A673 (cell line): ENCODE data around the gene GZMM. TPM values are rescaled to one million over a fixed set of nuclear protein-coding genes. Genes with fewer than 3 reads are reported as not detected.

Experiments
- BruUV-seq: library from RNA; stranded (reverse); fragments of 400-500 nt; replicated peaks from 2 replicates; lab custom pipeline; 2021; lab: Mats Ljungman, UMichigan
- CTCF ChIA-PET: fragments of 300-600 bp; sonication (Branson Sonifier 250); formaldehyde crosslinking; loops from one replicate; lab custom pipeline; 2022; ENCODE audit warnings: antibody characterized with exemption; lab: Charles Lee
- POLR2A ChIA-PET: fragments of 300-600 bp; sonication (Branson Sonifier 250); formaldehyde crosslinking; loops from one replicate; lab custom pipeline; 2022; ENCODE audit warnings: antibody characterized with exemption; ENCODE audit not compliant: low non-redundant PET; lab: Charles Lee
- DNase-seq: peaks from one replicate; pipeline ENCODE4 v3.0.0-alpha.2; 2015; ENCODE audit warnings: low spot score
- H3K27ac ChIP-seq: fragments of 200-600 bp; sonication (generic); 2 replicates; pipeline ENCODE4 v1.5.1; 2016; ENCODE audit warnings: mixed run types, low read depth, mild to moderate bottlenecking, mixed read lengths, antibody characterized with exemption, low read length; ENCODE audit not compliant: poor library complexity, severe bottlenecking
- H3K27me3 ChIP-seq: fragments of 200-600 bp; sonication (generic); replicated peaks from 2 replicates; pipeline ENCODE4 v1.6.1; 2017; ENCODE audit warnings: mixed run types, low read depth, mild to moderate bottlenecking, mixed read lengths, antibody characterized with exemption, low read length; ENCODE audit not compliant: insufficient read depth, poor library complexity
- H3K36me3 ChIP-seq: fragments of 200-600 bp; sonication (generic); 2 replicates; pipeline ENCODE4 v1.6.1; 2016; ENCODE audit warnings: mixed run types, mild to moderate bottlenecking, mixed read lengths, antibody characterized with exemption, low read length; ENCODE audit not compliant: insufficient read depth, poor library complexity, severe bottlenecking
- H3K4me1 ChIP-seq: fragments of 200-600 bp; sonication (generic); 2 replicates; pipeline ENCODE4 v1.6.1; 2017; ENCODE audit warnings: mixed run types, mild to moderate bottlenecking, mixed read lengths, antibody characterized with exemption, low read length; ENCODE audit not compliant: insufficient read depth, poor library complexity, severe bottlenecking
- H3K4me3 ChIP-seq: fragments of 200-600 bp; sonication (generic); 2 replicates; pipeline ENCODE4 v1.5.1; 2016; ENCODE audit warnings: low read depth, mixed run types, mild to moderate bottlenecking, mixed read lengths, low read length; ENCODE audit not compliant: poor library complexity, severe bottlenecking
- H3K9me3 ChIP-seq: fragments of 200-600 bp; sonication (generic); 2 replicates; pipeline ENCODE4 v1.6.1; 2016; ENCODE audit warnings: mixed run types, low read depth, mild to moderate bottlenecking, mixed read lengths, antibody characterized with exemption, low read length; ENCODE audit not compliant: poor library complexity, severe bottlenecking
- EZH2 ChIP-seq: fragments of 200-600 bp; sonication (generic); IDR thresholded peaks from 2 replicates; pipeline ENCODE4 v1.6.1; 2017; ENCODE audit warnings: borderline replicate concordance, low read depth, mild to moderate bottlenecking, mixed read lengths, antibody characterized with exemption, low read length; ENCODE audit not compliant: poor library complexity, severe bottlenecking
- intact Hi-C: fragments of 100-400 bp; cut with micrococcal nuclease; formaldehyde crosslinking; loops from one replicate; pipeline ENCODE4 v1.10.0; 2022; ENCODE audit not compliant: unreplicated experiment
- total RNA-seq: library from RNA; stranded (reverse); gene quantifications from 2 replicates; pipeline ENCODE4 v1.2.3, GENCODE V29; 2021
- TF ChIP-seq, protein P1 (sequence below): fragments of 300-800, 200-600 bp; sonication (generic); conservative IDR thresholded peaks from 2 replicates; pipeline ENCODE4 v1.5.1; 2017; ENCODE audit warnings: low read depth, mild to moderate bottlenecking, antibody characterized with exemption, low read length, moderate library complexity, mixed read lengths

GZMM gene
- total RNA-seq, 1 experiment from 2014 or later = 2.5 TPM

DNA sequence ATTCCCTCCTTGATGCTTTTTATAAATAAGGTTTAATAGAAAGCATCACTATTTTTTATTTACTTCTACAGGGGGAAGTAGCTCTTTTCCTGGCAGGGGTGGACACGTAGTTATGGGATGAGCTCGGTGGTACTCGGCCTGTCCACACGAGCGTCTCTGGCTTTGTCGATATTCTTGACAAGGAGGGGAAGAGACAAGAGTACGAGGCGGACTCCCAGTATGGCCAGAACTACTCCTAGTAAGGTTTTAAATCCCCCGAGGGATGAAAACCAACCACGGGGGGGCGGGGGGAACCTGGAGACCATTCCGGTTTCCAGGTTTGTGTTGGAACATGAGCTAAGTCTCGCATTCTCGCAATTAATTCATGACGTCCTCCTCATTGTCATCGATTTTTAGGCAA, 23.0 kb downstream of the GZMM start:
- Histone ChIP-seq H3K36me3 (peaks cover 3% of the 10 kb centered on the region), H3K27me3 (no peaks in the 10 kb centered on the region), H3K9me3 (no peaks in the 10 kb centered on the region), H3K4me3 (no peak overlapping the region), H3K4me1 (peaks cover 10% of the 10 kb centered on the region), H3K27ac (peak overlapping the region; percentile 73)
- no peak for DNase-seq
- CTCF ChIA-PET = interaction anchor here (0.6 kb wide), 1 partner anchor 69 kb away, joined by 3 read pairs; no protein-coding TSS in a partner anchor
- TF ChIP-seq, protein P1, sequence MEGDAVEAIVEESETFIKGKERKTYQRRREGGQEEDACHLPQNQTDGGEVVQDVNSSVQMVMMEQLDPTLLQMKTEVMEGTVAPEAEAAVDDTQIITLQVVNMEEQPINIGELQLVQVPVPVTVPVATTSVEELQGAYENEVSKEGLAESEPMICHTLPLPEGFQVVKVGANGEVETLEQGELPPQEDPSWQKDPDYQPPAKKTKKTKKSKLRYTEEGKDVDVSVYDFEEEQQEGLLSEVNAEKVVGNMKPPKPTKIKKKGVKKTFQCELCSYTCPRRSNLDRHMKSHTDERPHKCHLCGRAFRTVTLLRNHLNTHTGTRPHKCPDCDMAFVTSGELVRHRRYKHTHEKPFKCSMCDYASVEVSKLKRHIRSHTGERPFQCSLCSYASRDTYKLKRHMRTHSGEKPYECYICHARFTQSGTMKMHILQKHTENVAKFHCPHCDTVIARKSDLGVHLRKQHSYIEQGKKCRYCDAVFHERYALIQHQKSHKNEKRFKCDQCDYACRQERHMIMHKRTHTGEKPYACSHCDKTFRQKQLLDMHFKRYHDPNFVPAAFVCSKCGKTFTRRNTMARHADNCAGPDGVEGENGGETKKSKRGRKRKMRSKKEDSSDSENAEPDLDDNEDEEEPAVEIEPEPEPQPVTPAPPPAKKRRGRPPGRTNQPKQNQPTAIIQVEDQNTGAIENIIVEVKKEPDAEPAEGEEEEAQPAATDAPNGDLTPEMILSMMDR = no peak
- TF ChIP-seq EZH2 = no peak
- no TSS peak for BruUV-seq
- intact Hi-C loops = no loop called here
- POLR2A ChIA-PET = no interaction called here

DNA sequence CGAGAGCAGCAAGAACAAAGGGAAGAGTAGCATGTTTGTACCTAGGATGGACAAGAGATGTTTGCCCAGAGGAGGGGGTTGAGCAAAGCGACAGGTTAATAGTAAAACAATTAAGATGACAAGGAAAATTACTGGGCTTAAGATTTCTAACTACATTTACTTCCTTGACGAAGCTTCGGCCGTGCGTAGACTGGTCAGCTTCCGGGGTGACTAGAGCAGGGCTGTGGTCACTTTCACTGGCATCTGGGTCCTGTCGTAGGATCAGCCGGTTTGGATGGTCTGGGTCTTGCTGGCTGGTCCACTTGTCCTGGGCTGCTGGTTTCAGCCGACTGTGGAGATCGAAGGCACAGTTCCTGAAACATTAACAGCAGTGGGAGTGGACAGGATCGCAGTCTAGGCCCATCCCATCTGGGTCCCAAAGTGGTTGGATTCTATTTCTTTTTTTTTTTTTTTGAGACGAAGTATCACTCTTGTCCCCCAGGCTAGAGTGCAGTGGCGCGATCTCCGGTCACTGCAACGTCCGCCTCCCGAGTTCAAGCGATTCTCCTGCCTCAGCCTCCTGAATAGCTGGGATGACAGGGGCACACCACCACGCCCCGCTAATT, 23.5 kb downstream of the GZMM start:
- CTCF ChIA-PET = interaction anchor here (0.6 kb wide), 1 partner anchor 69 kb away, joined by 3 read pairs; no protein-coding TSS in a partner anchor
- intact Hi-C loops = no loop called here
- Histone ChIP-seq H3K36me3 (no peaks in the 10 kb centered on the region), H3K9me3 (no peaks in the 10 kb centered on the region), H3K27me3 (no peaks in the 10 kb centered on the region), H3K27ac (peak overlapping the region; percentile 73), H3K4me1 (peaks cover 10% of the 10 kb centered on the region), H3K4me3 (no peak overlapping the region)
- DNase-seq = no peak
- no TSS peak for BruUV-seq
- POLR2A ChIA-PET = no interaction called here
- no peak for TF ChIP-seq EZH2
- TF ChIP-seq, protein P1 = no peak

DNA sequence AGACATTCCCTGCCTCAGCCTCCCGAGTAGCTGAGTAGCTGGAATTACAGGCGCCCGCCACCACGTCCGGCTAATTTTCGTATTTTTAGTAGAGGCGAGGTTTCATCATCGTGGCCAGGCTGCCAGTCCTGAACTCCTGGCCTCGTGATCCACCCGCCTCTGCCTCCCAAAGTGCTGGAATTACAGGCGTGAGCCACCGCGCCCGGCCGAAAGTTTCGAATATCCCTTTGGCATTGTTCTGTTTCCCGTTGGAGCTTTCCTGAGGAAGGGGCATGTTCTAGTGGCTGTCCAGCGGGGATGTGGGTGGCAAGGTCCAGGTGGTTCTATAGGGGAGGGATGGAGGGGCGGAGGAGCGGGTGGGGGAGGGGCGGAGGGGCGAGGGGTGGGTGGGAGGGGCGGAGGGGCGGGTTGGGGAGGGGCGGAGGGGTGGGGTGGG, 26.4 kb downstream of the GZMM start:
- no TSS peak for BruUV-seq
- DNase-seq = no peak
- Histone ChIP-seq H3K36me3 (no peaks in the 10 kb centered on the region), H3K4me3 (no peak overlapping the region), H3K9me3 (no peaks in the 10 kb centered on the region), H3K27ac (no peak overlapping the region), H3K4me1 (peaks cover 22% of the 10 kb centered on the region), H3K27me3 (no peaks in the 10 kb centered on the region)
- POLR2A ChIA-PET = no interaction called here
- intact Hi-C loops = loop anchor here (5.0 kb wide), 1 partner anchor 38 kb away; the partner anchor contains the start of gene CDC34
- CTCF ChIA-PET = no interaction called here
- no peak for TF ChIP-seq EZH2
- TF ChIP-seq, protein P1 = no peak
